GM12878 (cell line): ENCODE measurements around the gene C11orf52. TPM values are rescaled to one million over a fixed set of nuclear protein-coding genes. Genes with fewer than 3 reads are reported as not detected.

Experiments
- ATF2 ChIP-seq: IDR thresholded peaks from 2 replicates; pipeline ENCODE4 v1.6.1; 2012; ENCODE audit warnings: low read length, inconsistent platforms
- ATF7 ChIP-seq: fragments of 450-650 bp; IDR thresholded peaks from 2 replicates; pipeline ENCODE4 v1.6.1; 2016; ENCODE audit warnings: low read depth, mild to moderate bottlenecking
- BRCA1 ChIP-seq: IDR thresholded peaks from 2 replicates; pipeline ENCODE4 v1.6.1; 2011; ENCODE audit warnings: low read depth, low read length, improper control_type of control experiment
- CBX5 ChIP-seq: sonication (generic); IDR thresholded peaks from 2 replicates; pipeline ENCODE4 v1.6.1; 2016; ENCODE audit warnings: low read depth, moderate library complexity, mild to moderate bottlenecking, inconsistent platforms
- DPF2 ChIP-seq: fragments of 450-650 bp; IDR thresholded peaks from 2 replicates; pipeline ENCODE4 v1.6.1; 2017; ENCODE audit warnings: mild to moderate bottlenecking
- EP300 ChIP-seq, 2 experiments: fragments of 150-350 bp in 1 of 2; IDR thresholded peaks; 2 replicates each; pipeline ENCODE4 v1.6.1; 2011 to 2012; ENCODE audit warnings: low read depth in 2 of 2, low read length in 2 of 2, borderline replicate concordance in 1 of 2, improper control_type of control experiment in 1 of 2, inconsistent platforms in 1 of 2; ENCODE audit not compliant: control insufficient read depth in 1 of 2
- FOXK2 ChIP-seq: fragments of 450-650 bp; IDR thresholded peaks from 2 replicates; pipeline ENCODE4 v1.6.1; 2017; ENCODE audit warnings: mild to moderate bottlenecking, moderate library complexity
- IKZF2 ChIP-seq, 2 experiments: fragments of 450-650 bp; IDR thresholded peaks; 2 replicates each; pipeline ENCODE4 v1.6.1; 2017; ENCODE audit warnings: mild to moderate bottlenecking in 2 of 2, moderate library complexity in 2 of 2
- IRF5 ChIP-seq: fragments of 450-650 bp; IDR thresholded peaks from 2 replicates; pipeline ENCODE4 v1.6.1; 2017; ENCODE audit warnings: borderline replicate concordance
- MAX ChIP-seq: IDR thresholded peaks from 2 replicates; pipeline ENCODE4 v1.6.1; 2012; ENCODE audit warnings: low read depth, low read length, improper control_type of control experiment
- NFIC ChIP-seq: IDR thresholded peaks from 2 replicates; pipeline ENCODE4 v1.6.1; 2012; ENCODE audit warnings: low read depth, mild to moderate bottlenecking, inconsistent platforms, low read length, moderate library complexity
- NFYB ChIP-seq: IDR thresholded peaks from 2 replicates; pipeline ENCODE4 v1.6.1; 2011; ENCODE audit warnings: low read depth, mild to moderate bottlenecking, low read length, improper control_type of control experiment, moderate library complexity; ENCODE audit not compliant: insufficient read depth
- PML ChIP-seq: IDR thresholded peaks from 2 replicates; pipeline ENCODE4 v1.6.1; 2012; ENCODE audit warnings: low read length, inconsistent platforms
- RB1 ChIP-seq: fragments of 450-650 bp; formaldehyde crosslinking; IDR thresholded peaks from 2 replicates; pipeline ENCODE4 v1.6.1; 2017; ENCODE audit warnings: mild to moderate bottlenecking, borderline replicate concordance
- SPI1 ChIP-seq: IDR thresholded peaks from 2 replicates; pipeline ENCODE4 v1.6.1; 2011; ENCODE audit warnings: low read depth, mild to moderate bottlenecking, low read length, moderate library complexity, borderline replicate concordance; ENCODE audit not compliant: insufficient read depth
- TAF1 ChIP-seq: IDR thresholded peaks from 2 replicates; pipeline ENCODE4 v1.6.1; 2011; ENCODE audit warnings: mild to moderate bottlenecking, low read depth, low read length, borderline replicate concordance
- TCF7 ChIP-seq: IDR thresholded peaks from 2 replicates; pipeline ENCODE4 v1.6.1; 2014; ENCODE audit warnings: antibody characterized with exemption, borderline replicate concordance
- ZNF592 ChIP-seq: fragments of 450-650 bp; IDR thresholded peaks from 2 replicates; pipeline ENCODE4 v1.6.1; 2017; ENCODE audit warnings: mild to moderate bottlenecking, moderate library complexity
- polyA plus RNA-seq, 11 experiments: library from polyadenylated mRNA; depleted of rRNA in 4 of 11; unstranded in 6 of 11; stranded (reverse) in 5 of 11; fragments of >200 nt; fragmentation: Nextera tagmentation in 4 of 11; fragmentation: Illumina TruSeq in 1 of 11; extraction: Ambion mirVana in 4 of 11; extraction: Trizol in 1 of 11; gene quantifications; 1 replicate in 1 of 11; 2 replicates in 10 of 11; pipeline versions ENCODE4 v1.2.1 to v1.2.3, GENCODE V29; 2011 to 2016; ENCODE audit warnings: inconsistent platforms in 2 of 11, missing spikeins in 2 of 11, low read depth in 1 of 11
- total RNA-seq, 4 experiments: library from RNA; depleted of rRNA in 3 of 4; stranded (reverse); fragments of >200 nt in 3 of 4; fragmentation: Illumina TruSeq in 1 of 4; extraction: Trizol in 1 of 4; gene quantifications; 2 replicates each; pipeline versions ENCODE4 v1.2.1 to v1.2.3, GENCODE V29; 2013 to 2021
- TF ChIP-seq, protein P1 (sequence below): fragments of 450-650 bp; IDR thresholded peaks from 2 replicates; pipeline ENCODE4 v1.6.1; 2017; ENCODE audit warnings: low read depth, mild to moderate bottlenecking, moderate library complexity

C11orf52 gene
- total and polyA plus RNA-seq, 10 of the 15 experiments (the other 5 are each of a cell fraction or from before 2014, with no cell fraction given) = not detected

GRCh38 chr11:111938687-111939160 is 20.0 kb downstream of the C11orf52 start (continued):
- TF ChIP-seq, protein P1, sequence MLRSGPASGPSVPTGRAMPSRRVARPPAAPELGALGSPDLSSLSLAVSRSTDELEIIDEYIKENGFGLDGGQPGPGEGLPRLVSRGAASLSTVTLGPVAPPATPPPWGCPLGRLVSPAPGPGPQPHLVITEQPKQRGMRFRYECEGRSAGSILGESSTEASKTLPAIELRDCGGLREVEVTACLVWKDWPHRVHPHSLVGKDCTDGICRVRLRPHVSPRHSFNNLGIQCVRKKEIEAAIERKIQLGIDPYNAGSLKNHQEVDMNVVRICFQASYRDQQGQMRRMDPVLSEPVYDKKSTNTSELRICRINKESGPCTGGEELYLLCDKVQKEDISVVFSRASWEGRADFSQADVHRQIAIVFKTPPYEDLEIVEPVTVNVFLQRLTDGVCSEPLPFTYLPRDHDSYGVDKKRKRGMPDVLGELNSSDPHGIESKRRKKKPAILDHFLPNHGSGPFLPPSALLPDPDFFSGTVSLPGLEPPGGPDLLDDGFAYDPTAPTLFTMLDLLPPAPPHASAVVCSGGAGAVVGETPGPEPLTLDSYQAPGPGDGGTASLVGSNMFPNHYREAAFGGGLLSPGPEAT = 0 out of 2 replicates have a peak, but pooled peaks have one; percentile 20
- no peak for TF ChIP-seq TCF7
- peak; percentile 86 for TF ChIP-seq SPI1
- no peak for TF ChIP-seq ZNF592
- no peak; the same call in 1 of the 2 replicates for TF ChIP-seq PML
- peak; percentile 49; the same call in 1 of the 2 replicates for TF ChIP-seq ATF2
- no peak for TF ChIP-seq RB1
- no peak for TF ChIP-seq BRCA1
- no peak for TF ChIP-seq ATF7
- TF ChIP-seq NFYB = no peak
- TF ChIP-seq IKZF2 (IDR thresholded peaks at IDR 0.05) = peak; percentile 75 to 77
- TF ChIP-seq TAF1 = 0 out of 2 replicates have a peak, but pooled peaks have one; percentile 21
- peak; percentile 70; the same call in 1 of the 2 replicates for TF ChIP-seq NFIC
- TF ChIP-seq DPF2 = peak; percentile 59; the same call in 1 of the 2 replicates
- peak; percentile 74; the same call in 1 of the 2 replicates for TF ChIP-seq CBX5
- TF ChIP-seq IRF5 = no peak
- TF ChIP-seq FOXK2 = no peak
- no peak for TF ChIP-seq MAX
- TF ChIP-seq EP300 (IDR thresholded peaks at IDR 0.05; ENCODE audit: borderline replicate concordance in 1 of 2, control insufficient read depth in 1 of 2, low read depth in 2 of 2, low read length in 2 of 2) = peak in 1 of 2 experiments; percentile 65; a peak in 1 of 4 replicates
